HL-60 (cell line): ENCODE data around the gene ZBTB2.

Source experiments
- DNase-seq, 2 experiments: peaks; one replicate each; pipeline ENCODE4 v3.0.0-alpha.2; 2010 to 2020; ENCODE audit warnings: low read depth in 1 of 2, low spot score in 1 of 2
- H3K27ac ChIP-seq: fragments of 250-450 bp; sonication (Bioruptor Pico); replicated peaks from 2 replicates; pipeline ENCODE4 v1.5.1; 2020; ENCODE audit warnings: mild to moderate bottlenecking, moderate library complexity
- H3K27me3 ChIP-seq: fragments of 250-450 bp; sonication (Bioruptor Pico); 2 replicates; pipeline ENCODE4 v1.5.1; 2021; ENCODE audit warnings: mild to moderate bottlenecking, moderate library complexity; ENCODE audit not compliant: insufficient read depth, poor library complexity, severe bottlenecking
- H3K4me3 ChIP-seq: replicated peaks from 2 replicates; pipeline ENCODE4 v1.5.1; 2011; ENCODE audit warnings: mild to moderate bottlenecking, control low read depth, low read length; ENCODE audit not compliant: insufficient read depth
- CTCF ChIP-seq: IDR thresholded peaks from one replicate; pipeline ENCODE4 v1.5.1; 2011; ENCODE audit warnings: low read length, control low read depth, inconsistent platforms; ENCODE audit not compliant: insufficient read depth
- GABPA ChIP-seq: IDR thresholded peaks from 2 replicates; pipeline ENCODE4 v1.6.1; 2012; ENCODE audit warnings: low read depth
- POLR2AphosphoS5 ChIP-seq: IDR thresholded peaks from 2 replicates; pipeline ENCODE4 v1.6.1; 2012; ENCODE audit warnings: low read depth
- REST ChIP-seq: IDR thresholded peaks from 2 replicates; pipeline ENCODE4 v1.6.1; 2012; ENCODE audit warnings: low read depth; ENCODE audit not compliant: insufficient replicate concordance
- SPI1 ChIP-seq: IDR thresholded peaks from 2 replicates; pipeline ENCODE4 v1.6.1; 2012; ENCODE audit warnings: low read depth, mild to moderate bottlenecking, borderline replicate concordance

ZBTB2 gene

GRCh38 chr6:151324488-151324825 is 66.9 kb downstream of the ZBTB2 start:
- H3K4me3 ChIP-seq, result no peak overlapping the region
- peaks cover 24% of the 10 kb centered on the region for H3K27me3 ChIP-seq
- TF ChIP-seq CTCF (no peak), REST (no peak), POLR2AphosphoS5 (no peak), GABPA (no peak), SPI1 (no peak)
- no peak overlapping the region for H3K27ac ChIP-seq
- DNase-seq, result no peak

GRCh38 chr6:151323791-151324487 is 67.4 kb downstream of the ZBTB2 start:
- Histone ChIP-seq H3K4me3 (no peak overlapping the region), H3K27ac (no peak overlapping the region), H3K27me3 (peaks cover 24% of the 10 kb centered on the region)
- TF ChIP-seq CTCF, result peak; percentile 97
- TF ChIP-seq GABPA, result no peak
- peak; percentile 49 to 64 for DNase-seq

GRCh38 chr6:151322570-151322969 is 68.8 kb downstream of the ZBTB2 start:
- no peak overlapping the region for H3K4me3 ChIP-seq
- H3K27me3 ChIP-seq, result peaks cover 24% of the 10 kb centered on the region
- H3K27ac ChIP-seq, result no peak overlapping the region
- TF ChIP-seq REST (no peak), GABPA (no peak), CTCF (no peak), POLR2AphosphoS5 (no peak), SPI1 (no peak)
- no peak for DNase-seq

- Histone ChIP-seq H3K4me3 (no peak overlapping the region), H3K27me3 (peaks cover 19% of the 10 kb centered on the region), H3K27ac (no peak overlapping the region)
- TF ChIP-seq CTCF (no peak), GABPA (no peak), REST (no peak), POLR2AphosphoS5 (no peak), SPI1 (no peak)
- no peak for DNase-seq
Measured at GRCh38 chr6:151321438-151321837, 69.9 kb downstream of the ZBTB2 start.
